ENCODE measurements around the gene ZIC1. TPM values are rescaled to one million over a fixed set of nuclear protein-coding genes. Genes with fewer than 3 reads are reported as not detected.

Gene ZIC1
- total RNA-seq, 2 donors from 2014 or later, result not detected

- intact Hi-C loops (cut with DNase I), result no loop called here
- 12% methylated on average over 15 of the region's 15 CpGs for WGBS
- Histone ChIP-seq H3K4me1 (replicated peaks) (no peaks in the 10 kb centered on the region), H3K4me3 (no peak overlapping the region), H3K27me3 (replicated peaks; ENCODE audit: insufficient read depth) (peaks cover 47% of the 10 kb centered on the region), H3K9me3 (no peaks in the 10 kb centered on the region), H3K27ac (no peak overlapping the region), H3K36me3 (no peaks in the 10 kb centered on the region)
- DNase-seq (ENCODE audit: low spot score), result no peak
- TF ChIP-seq POLR2A (IDR thresholded peaks at IDR 0.05) (no peak), CTCF (IDR thresholded peaks at IDR 0.05) (no peak)
Observed at GRCh38 chr3:147422196-147422595, 13.0 kb downstream of the ZIC1 start.

GRCh38 chr3:147422601-147423536 lies 13.7 kb downstream of the ZIC1 start:
- Histone ChIP-seq H3K36me3 (no peaks in the 10 kb centered on the region), H3K4me3 (no peak overlapping the region), H3K27me3 (replicated peaks; ENCODE audit: insufficient read depth) (peaks cover 47% of the 10 kb centered on the region), H3K27ac (no peak overlapping the region), H3K4me1 (replicated peaks) (no peaks in the 10 kb centered on the region), H3K9me3 (no peaks in the 10 kb centered on the region)
- no peak for DNase-seq (ENCODE audit: low spot score)
- WGBS, result 7% methylated on average over 36 of the region's 36 CpGs
- intact Hi-C loops (cut with DNase I), result no loop called here
- TF ChIP-seq CTCF (IDR thresholded peaks at IDR 0.05) (no peak), POLR2A (IDR thresholded peaks at IDR 0.05) (no peak), POLR2AphosphoS5 (IDR thresholded peaks at IDR 0.05) (no peak)

GRCh38 chr3:147423537-147423797 lies 14.3 kb downstream of the ZIC1 start:
- DNase-seq (ENCODE audit: low spot score), result no peak
- no peaks in the 10 kb centered on the region for H3K36me3 ChIP-seq
- no peaks in the 10 kb centered on the region for H3K9me3 ChIP-seq
- H3K4me1 ChIP-seq (replicated peaks), result no peaks in the 10 kb centered on the region
- 0% methylated on average over 3 of the region's 3 CpGs for WGBS
- peaks cover 47% of the 10 kb centered on the region for H3K27me3 ChIP-seq (replicated peaks; ENCODE audit: insufficient read depth)
- no peak for TF ChIP-seq POLR2A (IDR thresholded peaks at IDR 0.05)
- no peak for TF ChIP-seq POLR2AphosphoS5 (IDR thresholded peaks at IDR 0.05)
- no peak for TF ChIP-seq CTCF (IDR thresholded peaks at IDR 0.05)
- no peak overlapping the region for H3K27ac ChIP-seq
- intact Hi-C loops (cut with DNase I), result no loop called here
- H3K4me3 ChIP-seq, result no peak overlapping the region

GRCh38 chr3:147423798-147424580 lies 14.8 kb downstream of the ZIC1 start:
- intact Hi-C loops (cut with DNase I), result no loop called here
- H3K27me3 ChIP-seq (replicated peaks; ENCODE audit: insufficient read depth), result peaks cover 44% of the 10 kb centered on the region
- no peak for DNase-seq (ENCODE audit: low spot score)
- no peak for TF ChIP-seq CTCF (IDR thresholded peaks at IDR 0.05)
- TF ChIP-seq POLR2A (IDR thresholded peaks at IDR 0.05), result no peak
- no peak for TF ChIP-seq POLR2AphosphoS5 (IDR thresholded peaks at IDR 0.05)
- H3K4me3 ChIP-seq, result no peak overlapping the region
- 7% methylated on average over 33 of the region's 33 CpGs for WGBS
- H3K27ac ChIP-seq, result no peak overlapping the region
- H3K36me3 ChIP-seq, result no peaks in the 10 kb centered on the region
- H3K4me1 ChIP-seq (replicated peaks), result no peaks in the 10 kb centered on the region
- no peaks in the 10 kb centered on the region for H3K9me3 ChIP-seq
